ENCODE data around the gene LBX2.
"Not testable (repeated sequence)": the region's sequence is repeated elsewhere in the genome, so short reads cannot be mapped to it uniquely, and the experiment has no call there.

The LBX2 gene

DNA sequence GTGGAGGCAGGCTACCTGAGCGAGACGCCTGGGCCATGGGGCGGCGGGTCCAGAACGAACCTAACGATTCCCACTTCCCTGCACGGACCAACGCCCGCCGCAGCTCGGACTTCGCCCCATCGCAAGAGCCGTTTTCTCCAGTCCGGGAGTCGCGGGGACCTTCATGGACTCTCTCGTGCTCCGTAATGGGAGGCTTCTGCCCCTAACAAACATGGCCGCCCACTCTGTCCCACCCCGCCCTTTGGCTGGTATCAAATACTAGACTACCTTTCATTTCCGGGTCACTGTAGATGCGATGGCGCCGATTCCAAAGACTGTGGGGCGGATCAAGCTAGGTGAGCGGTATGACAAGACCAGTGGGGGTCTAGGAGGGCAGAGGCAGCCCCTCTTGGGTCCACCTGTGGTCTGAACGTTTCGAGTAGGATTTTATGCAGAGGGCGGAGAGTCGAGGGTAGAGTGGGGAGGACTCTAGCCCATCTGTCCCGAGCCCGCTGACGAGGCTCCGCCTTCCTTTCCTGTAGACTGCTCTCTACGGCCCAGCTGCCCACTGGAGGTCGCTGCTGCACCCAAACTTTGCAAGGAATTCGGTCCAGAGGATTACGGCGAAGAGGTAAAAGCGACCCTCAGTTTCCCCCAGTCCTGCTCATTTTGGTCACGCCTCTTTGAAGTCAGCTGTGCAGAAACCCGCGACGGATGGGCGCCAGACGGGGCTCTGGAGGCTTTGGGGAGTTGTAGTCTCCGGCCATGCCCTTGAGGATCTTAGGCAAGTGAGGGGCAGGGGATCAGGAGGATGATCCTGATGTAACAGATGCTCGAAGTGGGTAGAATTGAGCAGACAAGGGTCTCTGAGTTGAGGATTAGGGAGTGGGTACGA, 16.4 kb downstream of the LBX2 start, which contains the start of the genes CCDC142 and TTC31:
TSS of gene CCDC142 (minus strand) at position 198 of the 874 bp plus-strand sequence. CDS start at position 37, 161 bp downstream.
TSS of gene TTC31 (plus strand) at position 281 of the 874 bp plus-strand sequence. CDS start at position 296, 15 bp downstream.
- peak; percentile 81 to 83 for DNase-seq (ENCODE audit: low read depth in 2 of 2)

DNA sequence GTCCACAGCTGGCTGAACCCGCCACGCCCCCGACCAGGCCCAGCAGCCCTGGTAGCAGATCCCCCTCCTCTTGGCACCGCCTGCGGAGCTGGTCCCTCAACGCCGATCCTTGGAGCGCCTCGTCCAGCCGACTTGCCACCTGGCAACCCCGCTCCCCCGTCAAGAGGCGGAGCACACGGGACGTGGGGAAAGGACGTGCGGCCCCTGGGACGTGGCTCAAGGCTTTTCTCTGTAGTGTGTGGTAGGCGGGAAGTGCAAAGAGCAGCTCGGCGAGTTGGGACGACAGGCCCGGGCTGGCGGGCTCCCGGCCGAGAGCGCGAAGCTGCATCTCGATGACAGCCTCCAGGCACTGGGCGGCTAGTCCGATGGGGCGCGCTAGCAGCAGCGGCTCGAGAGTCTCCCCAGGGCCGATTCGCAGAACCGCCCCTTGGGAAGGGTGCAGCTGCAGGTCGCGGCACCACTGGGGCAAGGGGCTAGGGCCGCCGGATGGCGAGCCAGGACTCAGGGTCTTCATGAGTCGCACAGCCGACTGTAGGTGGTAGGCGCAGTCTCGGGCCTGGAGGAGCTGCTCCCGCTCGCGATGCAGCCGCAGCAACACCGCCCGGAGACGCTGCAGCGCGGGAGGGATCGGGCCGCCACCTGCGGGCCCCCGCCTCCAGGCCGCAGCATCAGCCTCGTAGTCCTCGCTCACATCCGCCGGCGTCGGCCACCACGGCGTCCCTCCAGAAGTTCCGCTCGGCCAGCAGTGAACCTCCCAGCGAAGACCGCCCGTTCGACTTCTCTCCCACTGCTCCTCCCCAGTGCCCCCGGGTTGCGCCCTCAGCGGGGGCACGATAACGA, 17.2 kb downstream of the LBX2 start:
- no peak for DNase-seq (ENCODE audit: low read depth in 2 of 2)

DNA sequence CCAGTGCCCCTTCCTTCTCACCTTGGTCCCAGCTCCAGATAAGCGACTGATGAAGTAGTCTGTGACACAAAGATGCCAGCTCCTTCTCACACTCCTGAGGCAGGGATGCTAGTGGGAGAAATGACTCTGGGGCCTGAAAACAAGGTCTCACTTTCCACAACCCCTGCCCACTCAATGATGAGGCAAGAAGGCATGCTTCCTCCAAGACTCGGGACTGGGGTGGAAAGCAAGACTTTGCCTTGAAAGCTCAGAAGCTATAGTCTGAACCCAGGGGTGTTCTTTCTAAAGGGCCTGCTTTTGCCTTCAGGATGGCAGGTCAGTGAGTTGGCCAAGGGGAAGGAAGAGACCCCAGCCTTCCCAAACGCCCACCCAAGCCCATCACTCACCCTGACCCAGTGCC, 18.0 kb downstream of the LBX2 start:
- DNase-seq (ENCODE audit: low read depth in 2 of 2), result no peak

DNA sequence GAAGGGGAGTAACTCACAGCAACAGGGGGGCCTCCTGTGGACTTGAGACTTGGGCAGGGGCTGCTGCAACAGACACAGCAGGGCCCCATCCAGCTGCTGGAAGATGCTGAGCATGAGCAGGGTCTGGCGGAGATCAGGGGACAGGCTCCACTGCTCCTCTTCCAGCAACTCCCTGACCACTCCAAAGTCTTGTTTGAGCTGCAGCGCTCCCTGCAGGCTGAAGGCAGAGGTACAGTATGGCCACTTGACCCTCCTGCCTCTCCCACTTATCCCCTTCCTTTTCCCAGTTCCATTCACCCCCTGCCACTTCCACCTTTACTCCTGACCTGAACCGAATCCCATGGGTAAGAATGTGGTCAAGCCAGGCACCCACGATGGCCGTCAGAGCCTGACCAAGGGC, 24.5 kb downstream of the LBX2 start:
- DNase-seq (ENCODE audit: low read depth in 2 of 2), result no peak

DNA sequence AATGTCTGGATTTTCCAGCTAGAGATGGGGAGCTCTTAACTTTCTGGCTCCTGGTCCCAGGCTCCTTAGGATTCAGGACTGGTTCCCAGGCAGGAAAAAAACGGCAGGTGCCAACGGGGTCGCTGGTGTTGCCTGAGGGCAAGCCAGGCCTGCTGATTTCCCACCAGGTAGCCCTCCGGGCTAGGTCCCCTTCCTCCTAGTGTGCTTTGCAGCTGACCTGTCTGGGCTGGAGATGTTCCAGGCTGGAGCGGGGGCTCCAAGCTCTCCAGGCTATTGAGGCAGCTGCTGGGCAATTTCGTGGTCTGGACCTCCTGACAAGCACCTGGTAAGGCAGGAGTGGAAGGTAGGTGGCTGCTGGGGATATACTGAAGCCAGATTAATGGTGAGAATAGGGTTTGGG, 24.9 kb downstream of the LBX2 start:
- DNase-seq (ENCODE audit: low read depth in 2 of 2), result no peak

DNA sequence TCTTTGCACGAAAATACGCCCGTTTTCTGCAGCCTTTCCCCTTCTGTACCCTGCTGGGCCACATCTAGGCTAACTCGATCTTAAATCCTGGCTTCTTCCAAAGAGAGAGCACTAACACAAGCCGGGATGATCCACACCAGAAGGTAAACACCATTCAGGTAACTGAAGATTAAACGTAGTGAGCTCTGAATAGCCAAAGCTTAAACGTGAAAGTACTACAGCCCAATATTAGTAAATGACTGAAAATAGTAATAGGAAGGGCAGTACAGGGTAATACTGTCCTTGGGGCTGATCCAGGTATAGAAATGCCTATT, 26.5 kb downstream of the LBX2 start:
- DNase-seq (ENCODE audit: low read depth in 2 of 2), result no peak

DNA sequence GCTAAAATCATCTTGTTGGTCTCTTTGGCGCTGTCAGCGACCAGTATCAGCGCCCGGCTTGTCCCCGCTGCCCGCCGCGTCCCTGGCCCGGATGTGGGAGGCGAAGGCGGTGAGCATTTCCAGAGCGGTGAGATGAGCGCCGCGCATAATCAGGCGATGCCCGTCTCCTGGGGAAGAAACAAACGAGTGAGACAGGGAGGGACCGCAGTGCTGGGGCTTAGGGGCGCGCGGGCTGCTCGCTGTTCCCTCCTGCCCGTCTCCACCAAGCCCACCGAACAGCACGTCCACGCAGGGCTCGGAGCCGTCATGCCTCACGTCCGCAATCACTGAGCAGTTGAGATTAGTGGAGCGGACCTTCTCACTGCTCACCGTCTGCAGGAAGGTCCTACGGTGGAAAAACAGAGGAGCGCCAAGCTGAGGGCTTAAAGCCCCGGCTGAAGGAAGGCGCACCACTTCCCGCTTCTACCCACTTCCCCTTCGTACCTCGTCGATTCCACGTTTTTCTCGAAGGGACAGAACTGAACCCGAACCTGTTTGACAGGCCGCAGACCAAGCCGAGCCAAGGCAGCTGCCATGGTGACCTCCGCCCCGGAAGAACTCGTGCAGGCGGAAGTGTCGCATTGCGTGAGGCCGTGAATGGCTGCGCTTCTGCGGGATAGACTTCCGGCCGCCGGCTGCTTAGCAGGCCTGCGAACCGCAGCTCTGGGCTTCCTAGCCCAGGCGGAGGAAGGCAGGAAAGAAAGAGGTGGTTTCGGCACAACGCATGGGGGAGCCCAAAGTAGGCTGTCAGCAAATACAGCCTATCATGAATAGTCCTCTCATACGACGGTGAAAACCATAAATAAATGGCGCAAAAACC, 27.1 kb downstream of the LBX2 start, which contains the start of gene MRPL53:
TSS of gene MRPL53 (minus strand) at position 595 of the 859 bp plus-strand sequence. CDS start at position 575, 20 bp downstream.
- peak; percentile 88 to 95 for DNase-seq (ENCODE audit: low read depth in 2 of 2)

DNA sequence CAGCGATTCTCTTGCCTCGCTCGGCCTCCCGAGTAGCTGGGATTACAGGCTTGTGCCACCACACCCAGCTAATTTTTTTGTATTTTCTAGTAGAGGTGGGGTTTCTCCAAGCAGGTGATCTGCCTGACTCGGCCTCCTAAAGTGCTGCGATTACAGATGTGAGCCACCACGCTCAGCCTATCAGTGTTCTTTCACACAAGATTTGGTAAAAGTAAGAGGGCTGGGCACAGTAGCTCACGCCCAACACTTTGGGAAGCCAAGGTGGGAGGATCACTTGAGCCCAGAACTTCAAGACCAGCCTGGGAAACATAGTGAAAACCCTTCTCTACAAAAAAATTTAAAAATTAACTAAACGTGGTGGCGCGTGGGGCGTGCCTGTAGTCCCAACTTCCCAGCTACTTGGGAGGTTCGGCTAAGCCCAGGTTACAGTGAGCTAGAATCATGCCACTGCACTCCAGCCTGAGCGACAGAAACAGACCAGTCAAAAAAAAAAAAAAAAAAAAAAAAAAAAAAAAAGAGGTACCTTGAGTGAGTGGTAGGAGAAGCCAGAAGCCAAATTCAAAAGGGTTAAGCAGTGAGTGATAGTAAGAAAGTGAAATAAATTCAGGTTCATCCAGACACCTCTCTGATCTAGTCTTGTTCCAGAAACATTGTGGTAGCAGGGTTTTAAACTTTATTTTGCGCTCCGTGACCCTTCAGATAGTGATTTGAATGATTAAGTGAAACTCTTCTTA, 27.9 kb downstream of the LBX2 start:
- no peak for DNase-seq (ENCODE audit: low read depth in 2 of 2)

DNA sequence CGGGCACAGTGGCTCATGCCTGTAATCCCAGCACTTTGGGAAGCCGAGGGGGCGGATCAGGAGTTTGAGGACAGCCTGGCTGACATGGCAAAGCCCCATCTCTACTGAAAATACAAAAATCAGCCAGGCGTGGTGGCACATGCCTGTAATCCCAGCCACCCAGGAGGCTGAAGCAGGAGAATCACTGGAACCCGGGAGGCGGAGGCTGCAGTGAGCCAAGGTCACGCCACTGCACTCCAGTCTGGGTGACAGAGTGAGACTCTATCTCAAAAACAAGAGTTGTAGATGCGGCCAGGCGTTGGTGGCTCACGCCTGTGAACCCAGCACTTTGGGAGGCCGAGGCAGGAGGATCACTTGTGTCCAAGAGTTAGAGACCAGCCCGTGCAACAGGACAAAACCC, 28.7 kb downstream of the LBX2 start:
- DNase-seq (ENCODE audit: low read depth in 2 of 2), result not testable (repeated sequence)

DNA sequence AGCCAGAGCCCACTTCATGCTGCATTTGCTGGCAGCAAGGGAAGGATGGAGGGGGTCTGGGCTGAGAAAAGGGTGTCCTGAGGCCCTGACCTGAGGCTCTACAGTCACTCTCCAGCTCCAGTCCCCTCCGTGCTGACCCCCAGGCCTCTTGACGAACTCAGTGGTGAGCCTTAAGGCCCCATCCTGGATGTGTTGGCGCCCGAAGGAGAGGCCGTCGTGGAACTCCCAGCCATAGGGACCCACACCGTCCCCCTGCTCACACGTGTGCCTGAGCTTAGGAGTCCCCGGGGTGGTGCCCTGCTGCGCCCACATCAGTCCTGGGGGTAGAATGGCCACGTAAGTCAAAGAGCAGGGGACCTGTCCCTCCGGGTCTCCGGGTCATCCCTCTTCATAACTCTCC, 35.0 kb downstream of the LBX2 start:
- DNase-seq (ENCODE audit: low read depth in 2 of 2), result no peak

DNA sequence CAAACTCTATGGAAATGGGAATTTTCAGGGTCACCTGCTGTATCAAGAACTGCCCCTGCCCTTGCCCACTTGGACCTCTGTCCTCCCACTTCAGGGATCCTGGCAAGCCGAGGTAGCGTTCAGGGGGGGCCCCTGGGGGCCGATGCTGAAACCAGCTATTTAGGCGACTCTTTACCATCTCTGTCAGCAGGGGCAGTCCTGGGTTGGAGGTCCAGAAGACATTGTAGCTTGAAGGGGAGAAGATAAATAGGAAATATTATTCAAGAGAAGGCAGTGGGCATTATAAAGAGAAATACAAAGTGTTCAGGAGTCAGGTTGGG, 36.7 kb downstream of the LBX2 start:
- DNase-seq (ENCODE audit: low read depth in 2 of 2), result no peak

DNA sequence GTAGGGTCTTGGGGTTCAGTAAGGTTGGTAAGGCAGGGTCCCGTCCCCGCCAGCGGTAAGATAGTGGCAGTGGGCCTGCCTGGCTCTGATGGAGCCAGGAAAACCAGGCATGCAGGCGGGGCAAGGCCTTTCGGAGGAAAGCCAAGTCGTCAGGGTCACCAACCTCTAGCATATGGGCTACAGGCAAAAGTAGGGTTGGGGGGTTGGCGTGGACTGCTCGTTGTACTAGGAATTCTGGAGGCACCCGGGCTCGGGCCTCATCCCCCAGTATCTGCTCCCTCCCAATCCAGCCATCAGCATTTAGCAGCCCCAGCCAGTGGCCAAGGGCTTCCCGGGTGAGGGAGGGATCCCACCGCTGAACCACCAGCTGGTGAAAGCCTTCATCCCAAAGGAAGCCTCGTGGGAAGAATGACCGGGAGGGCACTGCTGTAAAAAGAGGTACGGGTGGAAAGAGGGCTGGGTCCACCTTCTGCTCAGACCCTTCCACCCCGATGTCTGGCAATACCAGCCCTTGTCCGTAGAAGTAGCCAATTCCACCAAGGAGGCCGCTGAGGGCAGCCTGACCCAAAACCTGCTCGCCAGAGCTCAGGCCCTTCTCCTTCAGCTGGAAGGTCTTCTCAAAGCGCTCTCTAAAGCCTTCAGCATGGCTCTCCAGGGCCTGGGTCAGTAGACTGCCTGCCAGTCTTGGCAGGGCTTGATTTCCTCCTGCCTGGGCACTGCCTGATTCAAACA, 37.2 kb downstream of the LBX2 start:
- DNase-seq (ENCODE audit: low read depth in 2 of 2), result no peak

DNA sequence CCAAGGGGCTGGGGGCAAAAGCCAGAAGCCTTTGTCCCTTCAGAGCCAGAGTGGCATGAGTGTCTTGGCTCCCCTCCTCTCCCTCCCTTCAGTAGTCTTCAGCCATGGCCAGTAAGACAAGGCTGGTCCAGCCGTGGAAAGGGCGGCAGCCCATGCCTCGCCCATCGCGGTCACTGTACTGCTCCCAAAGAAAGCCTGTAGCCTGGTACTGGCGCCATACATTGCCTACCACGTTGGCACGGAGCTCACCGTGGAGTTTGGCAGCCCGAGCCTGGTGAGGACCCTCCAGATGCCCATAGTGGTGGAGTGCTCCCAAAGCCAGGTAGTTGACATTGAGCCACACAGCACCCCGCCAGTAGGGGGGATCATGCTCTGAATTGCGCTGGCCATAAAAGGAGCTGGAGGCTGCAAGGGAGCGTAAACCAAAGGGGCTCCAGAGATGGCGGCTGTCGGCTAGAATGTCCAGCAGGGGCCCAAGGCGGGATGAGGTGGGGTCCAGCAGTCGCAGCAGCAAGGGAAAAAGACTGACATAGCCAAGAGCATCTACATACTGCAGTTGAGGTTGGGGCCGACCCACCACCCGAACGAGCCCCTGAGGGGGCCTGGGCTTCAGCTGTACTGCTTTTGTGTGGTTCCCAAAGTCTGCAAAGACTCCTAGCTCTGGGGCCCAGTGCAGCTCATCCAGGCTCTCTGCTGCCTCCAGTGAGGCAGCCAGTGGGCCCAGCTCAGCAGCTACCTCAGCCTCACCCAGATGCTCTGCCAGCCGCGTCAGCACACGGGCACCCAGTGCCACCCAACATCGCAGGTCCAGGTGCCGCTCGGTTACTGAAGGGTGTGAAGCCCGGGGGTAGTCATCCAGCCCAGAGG, 38.0 kb downstream of the LBX2 start:
- DNase-seq (ENCODE audit: low read depth in 2 of 2), result no peak

DNA sequence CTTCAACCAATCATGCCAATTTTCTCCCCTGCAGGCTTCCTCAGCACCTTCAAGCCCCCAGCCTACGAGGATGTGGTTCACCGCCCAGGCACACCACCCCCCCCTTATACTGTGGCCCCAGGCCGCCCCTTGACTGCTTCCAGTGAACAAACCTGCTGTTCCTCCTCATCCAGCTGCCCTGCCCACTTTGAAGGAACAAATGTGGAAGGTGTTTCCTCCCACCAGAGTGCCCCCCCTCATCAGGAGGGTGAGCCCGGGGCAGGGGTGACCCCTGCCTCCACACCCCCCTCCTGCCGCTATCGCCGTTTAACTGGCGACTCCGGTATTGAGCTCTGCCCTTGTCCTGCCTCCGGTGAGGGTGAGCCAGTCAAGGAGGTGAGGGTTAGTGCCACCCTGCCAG, 39.2 kb downstream of the LBX2 start:
- not testable (repeated sequence) for DNase-seq (ENCODE audit: low read depth in 2 of 2)

DNA sequence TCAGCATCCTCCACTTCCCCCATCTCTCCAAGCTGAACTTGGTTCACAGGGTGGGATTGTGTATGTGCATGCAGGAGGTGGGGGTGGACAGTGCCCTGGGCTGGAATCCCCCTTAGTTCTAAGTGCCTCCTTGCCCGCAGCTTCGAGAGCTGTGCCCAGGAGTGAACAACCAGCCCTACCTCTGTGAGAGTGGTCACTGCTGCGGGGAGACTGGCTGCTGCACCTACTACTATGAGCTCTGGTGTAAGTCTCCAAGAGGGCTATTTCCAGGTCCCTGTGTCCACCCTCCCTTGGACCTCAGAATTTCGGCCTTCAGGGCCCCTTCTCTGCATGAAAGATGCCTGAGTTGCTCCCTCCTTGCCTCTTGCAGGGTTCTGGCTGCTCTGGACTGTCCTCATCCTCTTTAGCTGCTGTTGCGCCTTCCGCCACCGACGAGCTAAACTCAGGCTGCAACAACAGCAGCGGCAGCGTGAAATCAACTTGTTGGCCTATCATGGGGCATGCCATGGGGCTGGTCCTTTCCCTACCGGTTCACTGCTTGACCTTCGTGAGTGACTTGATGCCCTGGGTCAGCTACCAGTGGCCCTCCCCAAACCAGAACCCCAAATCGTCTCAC, 39.8 kb downstream of the LBX2 start:
- not testable (repeated sequence) for DNase-seq (ENCODE audit: low read depth in 2 of 2)

DNA sequence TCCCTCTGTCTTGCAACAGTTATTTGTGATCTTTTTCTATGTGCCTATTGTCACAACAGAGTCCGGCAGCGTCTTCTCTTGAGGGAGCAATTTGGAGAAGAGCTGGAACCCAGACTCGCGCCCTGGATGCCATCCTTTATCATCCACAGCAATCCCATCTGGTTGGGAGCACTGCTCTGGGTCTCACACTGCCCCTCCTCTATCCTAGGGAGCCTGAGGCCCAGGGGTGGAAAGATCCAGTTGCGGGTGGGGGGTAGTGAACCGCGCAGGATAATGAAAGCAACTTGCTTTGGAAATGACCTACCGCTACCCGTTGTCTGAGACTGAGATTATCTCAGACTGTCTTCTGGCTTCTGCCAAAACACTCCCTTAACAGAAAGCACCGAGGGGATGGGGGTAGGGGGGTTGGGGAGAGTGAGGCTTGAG, 40.5 kb downstream of the LBX2 start:
- no peak for DNase-seq (ENCODE audit: low read depth in 2 of 2)

DNA sequence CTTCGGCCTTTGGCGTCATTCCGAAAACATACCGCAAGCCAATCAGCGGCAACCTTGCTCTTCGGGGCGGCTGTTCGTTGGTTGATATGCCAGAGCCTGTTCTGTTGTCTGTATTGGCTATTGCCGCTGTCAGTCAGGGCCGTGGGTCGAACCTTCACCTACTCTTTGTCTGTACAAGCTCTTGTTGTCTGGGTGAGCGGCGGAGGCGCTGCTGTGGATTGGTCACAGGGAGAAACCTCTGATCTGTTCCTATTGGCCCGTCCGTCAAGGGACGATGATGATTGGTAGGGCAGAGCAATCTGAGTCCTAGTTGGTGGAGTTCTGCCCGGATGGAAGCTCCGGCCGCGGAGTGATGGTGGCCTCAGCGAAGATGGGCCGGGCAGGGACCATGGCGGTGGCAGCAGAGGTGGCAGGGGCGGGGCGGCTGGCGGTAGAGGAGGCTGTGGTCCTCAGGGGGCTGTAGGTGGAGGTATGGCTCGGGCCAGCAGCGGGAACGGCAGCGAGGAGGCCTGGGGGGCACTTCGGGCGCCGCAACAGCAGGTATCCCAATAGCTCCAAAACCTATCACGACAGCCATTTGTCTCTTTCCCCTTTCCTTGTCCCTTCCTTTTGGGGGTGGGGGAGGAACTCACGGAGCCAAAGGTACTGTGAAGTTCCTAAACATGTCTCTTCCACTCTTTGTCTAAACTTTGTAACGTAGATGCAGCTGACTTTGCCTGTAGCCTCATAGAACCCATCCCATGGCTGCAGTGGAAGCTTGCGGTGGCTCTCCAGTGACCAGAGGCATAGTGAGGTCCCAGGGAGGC, 41.1 kb downstream of the LBX2 start, which contains the start of gene WBP1:
TSS of gene WBP1 (plus strand) at position 307 of the 806 bp plus-strand sequence. CDS start at position 472, 165 bp downstream.
- DNase-seq (ENCODE audit: low read depth in 2 of 2), result peak; percentile 92 to 98

DNA sequence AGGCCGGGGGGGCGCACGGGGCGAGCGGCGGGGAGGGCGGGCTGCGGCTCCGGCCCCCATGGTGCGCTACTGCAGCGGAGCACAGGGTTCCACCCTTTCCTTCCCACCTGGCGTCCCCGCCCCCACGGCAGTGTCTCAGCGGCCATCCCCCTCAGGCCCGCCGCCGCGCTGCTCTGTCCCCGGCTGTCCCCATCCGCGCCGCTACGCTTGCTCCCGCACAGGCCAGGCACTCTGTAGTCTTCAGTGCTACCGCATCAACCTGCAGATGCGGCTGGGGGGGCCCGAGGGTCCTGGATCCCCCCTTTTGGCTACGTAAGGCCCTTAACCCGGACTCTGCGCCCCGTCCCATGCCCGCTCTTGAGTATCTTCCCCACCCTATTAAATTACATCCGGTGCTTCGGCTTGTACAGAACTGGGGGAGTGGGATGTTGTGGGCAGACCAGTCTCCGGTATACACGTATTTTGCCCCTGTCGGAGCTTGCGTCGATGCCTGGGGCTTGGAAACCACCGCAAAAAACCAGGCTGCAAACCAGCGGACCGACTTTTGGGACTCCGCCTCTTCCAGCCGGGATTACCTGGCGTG, 41.8 kb downstream of the LBX2 start:
- peak; percentile 54 to 70 for DNase-seq (ENCODE audit: low read depth in 2 of 2)

Data from stimulated activated CD4-positive, alpha-beta T cell treated with anti-CD3 and anti-CD28 coated beads, Interleukin-1b, Interleukin-23, amount 100 ng/mL, for 1 hour (primary cell).